ENCODE results near the gene F11. TPM values are rescaled to one million over a fixed set of nuclear protein-coding genes. Genes with fewer than 3 reads are reported as not detected.

F11 gene
- total and polyA plus RNA-seq, 2 donors (not counting 3 experiments of a cell fraction or from before 2014, with no cell fraction given) = not detected

DNA sequence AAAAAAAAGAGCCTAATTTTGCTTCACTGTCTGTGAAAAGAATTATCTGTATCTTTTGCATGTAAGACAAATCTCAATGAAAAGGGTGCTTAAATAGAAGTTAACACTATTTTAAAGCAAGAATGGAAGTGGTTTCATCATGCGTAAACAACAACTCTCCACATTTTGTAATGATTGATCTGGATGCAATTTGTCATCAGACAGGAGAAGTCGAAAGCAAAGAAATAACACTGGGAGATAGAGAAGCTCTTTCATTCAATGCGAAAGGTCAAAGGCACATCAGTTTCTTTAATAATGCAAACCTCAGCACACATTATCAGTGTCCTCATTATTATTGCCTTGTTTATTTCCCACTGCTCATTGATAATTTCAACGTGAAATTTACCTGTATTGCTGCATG, 29.9 kb upstream of the F11 start:
- ChIA-PET CTCF (no interaction called here), POLR2A (no interaction called here)
- Histone ChIP-seq H3K9ac (replicated peaks; ENCODE audit: extremely low read depth, insufficient read depth, low read length) (no peak overlapping the region), H3K36me3 (ENCODE audit: control insufficient read depth in 2 of 2, extremely low read depth in 1 of 2, insufficient read depth in 2 of 2, low read length in 2 of 2) (no peaks in the 10 kb centered on the region), H3K9me1 (replicated peaks; ENCODE audit: control insufficient read depth, extremely low read depth, insufficient read depth, low read length) (no peaks in the 10 kb centered on the region), H3K4me1 (ENCODE audit: control insufficient read depth, extremely low read depth, insufficient read depth, low read length) (no peaks in the 10 kb centered on the region), H3K9me3 (replicated peaks; ENCODE audit: control insufficient read depth, insufficient read depth, low read length) (no peaks in the 10 kb centered on the region), H3K27ac (ENCODE audit: insufficient read depth, low read depth, low read length) (no peak overlapping the region), H4K20me1 (replicated peaks; ENCODE audit: control insufficient read depth, extremely low read depth, insufficient read depth, low read length) (no peaks in the 10 kb centered on the region), H2AFZ (ENCODE audit: low read depth, low read length) (no peak overlapping the region), H3K4me2 (ENCODE audit: insufficient read depth, low read length) (no peak overlapping the region), H3K79me2 (ENCODE audit: control insufficient read depth, insufficient read depth, low read length) (no peaks in the 10 kb centered on the region), H3K27me3 (ENCODE audit: control insufficient read depth in 2 of 2, insufficient read depth in 2 of 2, low read length in 2 of 2) (no peaks in the 10 kb centered on the region), H3K4me3 (replicated peaks in 1 of 3; ENCODE audit: insufficient read depth in 1 of 3, low read depth in 1 of 3, low read length in 3 of 3) (no peak overlapping the region)
- no peak for TF ChIP-seq JUN (IDR thresholded peaks at IDR 0.05; ENCODE audit: borderline replicate concordance, insufficient read depth, insufficient read length, low read depth)
- dilution Hi-C loops (cut with MboI; ENCODE audit: extremely low pct_ligation_motif_present, low sequenced_read_pairs) (no loop called here), intact Hi-C loops (cut with micrococcal nuclease) (no loop called here)
- FAIRE-seq = no peak
- DNase-seq (ENCODE audit: low read depth, low spot score) = no peak
- BruUV-seq (replicated peaks) = no TSS peak

- H2AFZ ChIP-seq (ENCODE audit: low read depth, low read length) = no peak overlapping the region
- H3K27me3 ChIP-seq (ENCODE audit: control insufficient read depth in 2 of 2, insufficient read depth in 2 of 2, low read length in 2 of 2) = no peaks in the 10 kb centered on the region
- no peak overlapping the region for H3K4me3 ChIP-seq (replicated peaks in 1 of 3; ENCODE audit: insufficient read depth in 1 of 3, low read depth in 1 of 3, low read length in 3 of 3)
- BruUV-seq (replicated peaks) = no TSS peak
- H3K79me2 ChIP-seq (ENCODE audit: control insufficient read depth, insufficient read depth, low read length) = no peaks in the 10 kb centered on the region
- ChIA-PET CTCF (no interaction called here), POLR2A (no interaction called here)
- intact Hi-C loops (cut with micrococcal nuclease) = no loop called here
- H3K9ac ChIP-seq (replicated peaks; ENCODE audit: extremely low read depth, insufficient read depth, low read length) = no peak overlapping the region
- H3K36me3 ChIP-seq (ENCODE audit: control insufficient read depth in 2 of 2, extremely low read depth in 1 of 2, insufficient read depth in 2 of 2, low read length in 2 of 2) = no peaks in the 10 kb centered on the region
- no peak for DNase-seq (ENCODE audit: low read depth, low spot score)
- dilution Hi-C loops (cut with MboI; ENCODE audit: extremely low pct_ligation_motif_present, low sequenced_read_pairs) = no loop called here
- H3K4me2 ChIP-seq (ENCODE audit: insufficient read depth, low read length) = no peak overlapping the region
- TF ChIP-seq EZH2 (IDR thresholded peaks at IDR 0.05; ENCODE audit: borderline replicate concordance, low read depth, low read length, severe bottlenecking) = no peak
- TF ChIP-seq POLR2A (IDR thresholded peaks at IDR 0.05; ENCODE audit: low read depth, low read length) = no peak
- no peak for TF ChIP-seq GATA2 (IDR thresholded peaks at IDR 0.05; ENCODE audit: insufficient read depth, insufficient read length, low read depth, low read length)
- no peak for TF ChIP-seq POLR2AphosphoS5 (IDR thresholded peaks at IDR 0.05; ENCODE audit: insufficient read depth, low read depth, low read length)
- TF ChIP-seq, protein P1, sequence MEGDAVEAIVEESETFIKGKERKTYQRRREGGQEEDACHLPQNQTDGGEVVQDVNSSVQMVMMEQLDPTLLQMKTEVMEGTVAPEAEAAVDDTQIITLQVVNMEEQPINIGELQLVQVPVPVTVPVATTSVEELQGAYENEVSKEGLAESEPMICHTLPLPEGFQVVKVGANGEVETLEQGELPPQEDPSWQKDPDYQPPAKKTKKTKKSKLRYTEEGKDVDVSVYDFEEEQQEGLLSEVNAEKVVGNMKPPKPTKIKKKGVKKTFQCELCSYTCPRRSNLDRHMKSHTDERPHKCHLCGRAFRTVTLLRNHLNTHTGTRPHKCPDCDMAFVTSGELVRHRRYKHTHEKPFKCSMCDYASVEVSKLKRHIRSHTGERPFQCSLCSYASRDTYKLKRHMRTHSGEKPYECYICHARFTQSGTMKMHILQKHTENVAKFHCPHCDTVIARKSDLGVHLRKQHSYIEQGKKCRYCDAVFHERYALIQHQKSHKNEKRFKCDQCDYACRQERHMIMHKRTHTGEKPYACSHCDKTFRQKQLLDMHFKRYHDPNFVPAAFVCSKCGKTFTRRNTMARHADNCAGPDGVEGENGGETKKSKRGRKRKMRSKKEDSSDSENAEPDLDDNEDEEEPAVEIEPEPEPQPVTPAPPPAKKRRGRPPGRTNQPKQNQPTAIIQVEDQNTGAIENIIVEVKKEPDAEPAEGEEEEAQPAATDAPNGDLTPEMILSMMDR (IDR thresholded peaks at IDR 0.05; ENCODE audit: extremely low read depth in 1 of 2, insufficient read depth in 1 of 2, low read depth in 1 of 2, low read length in 2 of 2) = no peak
- TF ChIP-seq FOS (IDR thresholded peaks at IDR 0.05; ENCODE audit: borderline replicate concordance, insufficient read depth, low read length) = no peak
- no peak for TF ChIP-seq JUN (IDR thresholded peaks at IDR 0.05; ENCODE audit: borderline replicate concordance, insufficient read depth, insufficient read length, low read depth)
- no peak for TF ChIP-seq MYC (IDR thresholded peaks at IDR 0.05; ENCODE audit: low read depth, low read length)
- no peak for TF ChIP-seq MAX (IDR thresholded peaks at IDR 0.05; ENCODE audit: insufficient read depth, insufficient read length)
- H3K27ac ChIP-seq (ENCODE audit: insufficient read depth, low read depth, low read length) = no peak overlapping the region
- FAIRE-seq = no peak
- no peaks in the 10 kb centered on the region for H3K9me3 ChIP-seq (replicated peaks; ENCODE audit: control insufficient read depth, insufficient read depth, low read length)
- H3K9me1 ChIP-seq (replicated peaks; ENCODE audit: control insufficient read depth, extremely low read depth, insufficient read depth, low read length) = no peaks in the 10 kb centered on the region
- no peaks in the 10 kb centered on the region for H4K20me1 ChIP-seq (replicated peaks; ENCODE audit: control insufficient read depth, extremely low read depth, insufficient read depth, low read length)
- H3K4me1 ChIP-seq (ENCODE audit: control insufficient read depth, extremely low read depth, insufficient read depth, low read length) = no peaks in the 10 kb centered on the region
Observed at GRCh38 chr4:186240452-186240847, 25.5 kb upstream of the F11 start.
